Fibroblast of skin of right quadriceps (primary cell): ENCODE data around the gene CGNL1.
A peak's percentile ranks its signal among the peaks of the same experiment; 100 is the strongest.

Experiments used
- DNase-seq: peaks from one replicate; pipeline ENCODE4 v3.0.0-alpha.2; 2013

CGNL1 gene

GRCh38 chr15:57389991-57390390 lies 13.7 kb downstream of the CGNL1 start:
- DNase-seq = no peak

GRCh38 chr15:57390583-57390982 lies 14.3 kb downstream of the CGNL1 start:
- no peak for DNase-seq

- no peak for DNase-seq
These were observed 15.2 kb downstream of the CGNL1 start for GRCh38 chr15:57391537-57391936.

GRCh38 chr15:57393061-57393460 lies 16.8 kb downstream of the CGNL1 start:
- DNase-seq = no peak

- DNase-seq = peak; percentile 72
These were observed 19.0 kb downstream of the CGNL1 start for GRCh38 chr15:57395292-57395691.

GRCh38 chr15:57398336-57398735 lies 22.0 kb downstream of the CGNL1 start:
- DNase-seq = no peak

- DNase-seq = peak; percentile 19
These were observed 25.2 kb downstream of the CGNL1 start for GRCh38 chr15:57401546-57401945.

GRCh38 chr15:57403017-57403416 lies 26.7 kb downstream of the CGNL1 start:
- no peak for DNase-seq

- no peak for DNase-seq
These were observed 27.4 kb downstream of the CGNL1 start for GRCh38 chr15:57403566-57404325.

- no peak for DNase-seq
These were observed 28.8 kb downstream of the CGNL1 start for GRCh38 chr15:57405133-57405532.

GRCh38 chr15:57406062-57406772 lies 29.9 kb downstream of the CGNL1 start:
- peak; percentile 18 for DNase-seq

GRCh38 chr15:57410373-57410772 lies 34.1 kb downstream of the CGNL1 start:
- no peak for DNase-seq

GRCh38 chr15:57411945-57412768 lies 35.9 kb downstream of the CGNL1 start:
- no peak for DNase-seq

- DNase-seq = no peak
These were observed 39.3 kb downstream of the CGNL1 start for GRCh38 chr15:57415602-57416001.

- DNase-seq = no peak
These were observed 42.3 kb downstream of the CGNL1 start for GRCh38 chr15:57418635-57419034.

- no peak for DNase-seq
These were observed 43.0 kb downstream of the CGNL1 start for GRCh38 chr15:57419335-57419734.

GRCh38 chr15:57421110-57421509 lies 44.8 kb downstream of the CGNL1 start:
- DNase-seq = no peak

GRCh38 chr15:57421551-57421950 lies 45.2 kb downstream of the CGNL1 start:
- no peak for DNase-seq

GRCh38 chr15:57422113-57422754 lies 45.9 kb downstream of the CGNL1 start:
- DNase-seq = no peak

- no peak for DNase-seq
These were observed 47.4 kb downstream of the CGNL1 start for GRCh38 chr15:57423599-57424140.

- no peak for DNase-seq
These were observed 48.5 kb downstream of the CGNL1 start for GRCh38 chr15:57424628-57425405.

GRCh38 chr15:57425842-57426241 lies 49.5 kb downstream of the CGNL1 start:
- no peak for DNase-seq
